GM12878 (cell line): Measurements from ENCODE around the gene AGBL3. TPM values are rescaled to one million over a fixed set of nuclear protein-coding genes. Genes with fewer than 3 reads are reported as not detected.

Source experiments
- CUX1 ChIP-seq: IDR thresholded peaks from 2 replicates; pipeline ENCODE4 v1.6.1; 2012; ENCODE audit warnings: improper control_type of control experiment, low read depth, low read length; ENCODE audit not compliant: insufficient replicate concordance
- EZH2 ChIP-seq: IDR thresholded peaks from 2 replicates; pipeline ENCODE4 v1.6.1; 2012; ENCODE audit warnings: low read depth, mild to moderate bottlenecking, control low read depth, inconsistent platforms, low read length, borderline replicate concordance; ENCODE audit not compliant: control insufficient read depth
- FOS ChIP-seq: IDR thresholded peaks from 3 replicates; pipeline ENCODE4 v1.6.1; 2011; ENCODE audit warnings: borderline replicate concordance; ENCODE audit not compliant: insufficient read length; ENCODE audit errors: extremely low read depth
- HDAC6 ChIP-seq: fragments of 200-600 bp; sonication (generic); IDR thresholded peaks from one replicate; pipeline ENCODE4 v1.8.0; 2017; ENCODE audit warnings: antibody characterized with exemption; ENCODE audit not compliant: unreplicated experiment
- ZZZ3 ChIP-seq: IDR thresholded peaks from 2 replicates; pipeline ENCODE4 v1.6.1; 2011; ENCODE audit warnings: low read depth; ENCODE audit not compliant: control insufficient read depth, insufficient read length
- polyA plus RNA-seq, 11 experiments: library from polyadenylated mRNA; depleted of rRNA in 4 of 11; unstranded in 6 of 11; stranded (reverse) in 5 of 11; fragments of >200 nt; fragmentation: Nextera tagmentation in 4 of 11; fragmentation: Illumina TruSeq in 1 of 11; extraction: Ambion mirVana in 4 of 11; extraction: Trizol in 1 of 11; gene quantifications; 1 replicate in 1 of 11; 2 replicates in 10 of 11; pipeline versions ENCODE4 v1.2.1 to v1.2.3, GENCODE V29; 2011 to 2016; ENCODE audit warnings: inconsistent platforms in 2 of 11, missing spikeins in 2 of 11, low read depth in 1 of 11
- total RNA-seq, 4 experiments: library from RNA; depleted of rRNA in 3 of 4; stranded (reverse); fragments of >200 nt in 3 of 4; fragmentation: Illumina TruSeq in 1 of 4; extraction: Trizol in 1 of 4; gene quantifications; 2 replicates each; pipeline versions ENCODE4 v1.2.1 to v1.2.3, GENCODE V29; 2013 to 2021
- TF ChIP-seq, protein P1 (sequence below): fragments of 150-350 bp; IDR thresholded peaks from 2 replicates; pipeline ENCODE4 v1.6.1; 2014; ENCODE audit warnings: mild to moderate bottlenecking, low read depth, low read length

The AGBL3 gene
- total and polyA plus RNA-seq, 10 of the 15 experiments (the other 5 are each of a cell fraction or from before 2014, with no cell fraction given), result 0.82 to 12.4 (median 3.7) TPM

DNA sequence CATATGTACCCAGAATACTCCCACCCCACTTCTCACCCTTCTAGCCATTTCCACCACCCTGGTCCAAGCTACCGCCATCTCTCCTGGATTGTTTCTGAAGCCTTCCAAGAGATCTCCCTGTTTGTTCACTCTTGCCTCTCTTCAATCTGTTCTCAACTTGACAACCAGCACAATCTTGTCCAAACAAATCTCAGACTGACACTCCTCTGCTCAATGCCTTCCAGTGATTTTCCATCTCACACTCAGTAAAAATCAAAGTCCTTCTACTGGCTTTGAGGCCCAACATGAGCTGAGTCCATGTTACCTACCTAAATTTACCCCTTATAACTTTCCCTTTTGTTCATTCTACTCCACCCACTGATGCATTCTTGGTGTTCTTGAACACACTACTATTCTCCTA lies 128.3 kb downstream of the AGBL3 start (continued):
- TF ChIP-seq CUX1 (no peak), HDAC6 (no peak), EZH2 (no peak), ZZZ3 (no peak), FOS (no peak)
- TF ChIP-seq, protein P1, sequence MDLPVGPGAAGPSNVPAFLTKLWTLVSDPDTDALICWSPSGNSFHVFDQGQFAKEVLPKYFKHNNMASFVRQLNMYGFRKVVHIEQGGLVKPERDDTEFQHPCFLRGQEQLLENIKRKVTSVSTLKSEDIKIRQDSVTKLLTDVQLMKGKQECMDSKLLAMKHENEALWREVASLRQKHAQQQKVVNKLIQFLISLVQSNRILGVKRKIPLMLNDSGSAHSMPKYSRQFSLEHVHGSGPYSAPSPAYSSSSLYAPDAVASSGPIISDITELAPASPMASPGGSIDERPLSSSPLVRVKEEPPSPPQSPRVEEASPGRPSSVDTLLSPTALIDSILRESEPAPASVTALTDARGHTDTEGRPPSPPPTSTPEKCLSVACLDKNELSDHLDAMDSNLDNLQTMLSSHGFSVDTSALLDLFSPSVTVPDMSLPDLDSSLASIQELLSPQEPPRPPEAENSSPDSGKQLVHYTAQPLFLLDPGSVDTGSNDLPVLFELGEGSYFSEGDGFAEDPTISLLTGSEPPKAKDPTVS, result no peak
- TF ChIP-seq, all 136 proteins: peak for 0
